Panc1 (cell line): ENCODE data around the gene DEGS2. TPM values are rescaled to one million over a fixed set of nuclear protein-coding genes. Genes with fewer than 3 reads are reported as not detected.

Source experiments
- ATAC-seq: fragments of 200-7000 bp; cut with Tn5 transposase; 2 replicates; pipeline ENCODE4 v1.9.1; 2020; ENCODE audit warnings: mild to moderate bottlenecking, moderate library complexity
- BruUV-seq: library from RNA; stranded (reverse); fragments of 400-500 nt; replicated peaks from 2 replicates; lab custom pipeline; 2021; lab: Mats Ljungman, UMichigan
- CTCF ChIA-PET: fragments of 300-600 bp; sonication (Branson Sonifier 250); formaldehyde crosslinking; loops from one replicate; lab custom pipeline; 2022; ENCODE audit warnings: antibody characterized with exemption; lab: Charles Lee
- POLR2A ChIA-PET: fragments of 300-600 bp; sonication (Branson Sonifier 250); formaldehyde crosslinking; loops from one replicate; lab custom pipeline; 2022; ENCODE audit warnings: antibody characterized with exemption; lab: Charles Lee
- DNase-seq: peaks from one replicate; pipeline ENCODE4 v3.0.0-alpha.2; 2010; ENCODE audit warnings: low read depth, low spot score
- H3K27ac ChIP-seq: 2 replicates; pipeline ENCODE4 v1.5.1; 2011; ENCODE audit warnings: mild to moderate bottlenecking, low read length, inconsistent platforms
- H3K27me3 ChIP-seq: fragments of 200-500 bp; sonication (Bioruptor generic); 2 replicates; pipeline ENCODE4 v1.6.0; 2014; ENCODE audit warnings: low read length, inconsistent platforms; ENCODE audit not compliant: control insufficient read depth, insufficient read depth
- H3K36me3 ChIP-seq: fragments of 200-500 bp; sonication (Bioruptor generic); 2 replicates; pipeline ENCODE4 v1.5.1; 2014; ENCODE audit warnings: inconsistent platforms, mild to moderate bottlenecking, low read length, moderate library complexity; ENCODE audit not compliant: control insufficient read depth, insufficient read depth
- H3K4me1 ChIP-seq: 2 replicates; pipeline ENCODE4 v1.5.1; 2011; ENCODE audit warnings: inconsistent platforms, mild to moderate bottlenecking, low read length, moderate library complexity; ENCODE audit not compliant: control insufficient read depth, insufficient read depth
- H3K4me3 ChIP-seq, 2 experiments: 2 replicates each; pipeline ENCODE4 v1.5.1; 2011 to 2012; ENCODE audit warnings: low read depth in 2 of 2, low read length in 2 of 2, mild to moderate bottlenecking in 2 of 2, inconsistent platforms in 1 of 2, moderate library complexity in 1 of 2
- H3K9me3 ChIP-seq: fragments of 200-500 bp; sonication (Bioruptor generic); 2 replicates; pipeline ENCODE4 v1.5.1; 2014; ENCODE audit warnings: low read depth, mild to moderate bottlenecking, inconsistent platforms, low read length, moderate library complexity; ENCODE audit not compliant: control insufficient read depth, insufficient read depth
- POLR2AphosphoS5 ChIP-seq: IDR thresholded peaks from 2 replicates; pipeline ENCODE4 v1.6.1; 2012; ENCODE audit warnings: mild to moderate bottlenecking, low read depth, low read length, moderate library complexity
- REST ChIP-seq, 2 experiments: IDR thresholded peaks; 2 replicates each; pipeline ENCODE4 v1.6.1; 2011 to 2012; ENCODE audit warnings: low read depth in 2 of 2, control low read depth in 1 of 2, low read length in 1 of 2, mild to moderate bottlenecking in 1 of 2, moderate library complexity in 1 of 2; ENCODE audit not compliant: insufficient read depth in 1 of 2
- SIN3A ChIP-seq: IDR thresholded peaks from 2 replicates; pipeline ENCODE4 v1.6.1; 2012; ENCODE audit warnings: low read depth, mild to moderate bottlenecking, low read length, moderate library complexity, borderline replicate concordance; ENCODE audit not compliant: insufficient read depth
- TCF7L2 ChIP-seq: IDR thresholded peaks from 2 replicates; pipeline ENCODE4 v1.6.1; 2011; ENCODE audit warnings: mild to moderate bottlenecking, low read depth, low read length, inconsistent platforms
- in situ Hi-C: cut with HindIII; loops from 2 replicates; pipeline ENCODE4 v1.10.0; 2016; ENCODE audit warnings: low sequenced_read_pairs, low pct_unique_long_range_greater_than_20kb
- intact Hi-C: fragments of 100-400 bp; cut with micrococcal nuclease; formaldehyde crosslinking; loops from one replicate; pipeline ENCODE4 v1.10.0; 2022; ENCODE audit not compliant: unreplicated experiment
- total RNA-seq: library from RNA; stranded (reverse); gene quantifications from one replicate; pipeline ENCODE4 v1.2.1, GENCODE V29; 2021; ENCODE audit not compliant: unreplicated experiment
- TF ChIP-seq, protein P1 (sequence below): fragments of 450-650 bp; IDR thresholded peaks from 2 replicates; pipeline ENCODE4 v1.5.1; 2017; ENCODE audit warnings: mild to moderate bottlenecking

The DEGS2 gene
- total RNA-seq, 1 experiment from 2014 or later = 4.9 TPM

DNA sequence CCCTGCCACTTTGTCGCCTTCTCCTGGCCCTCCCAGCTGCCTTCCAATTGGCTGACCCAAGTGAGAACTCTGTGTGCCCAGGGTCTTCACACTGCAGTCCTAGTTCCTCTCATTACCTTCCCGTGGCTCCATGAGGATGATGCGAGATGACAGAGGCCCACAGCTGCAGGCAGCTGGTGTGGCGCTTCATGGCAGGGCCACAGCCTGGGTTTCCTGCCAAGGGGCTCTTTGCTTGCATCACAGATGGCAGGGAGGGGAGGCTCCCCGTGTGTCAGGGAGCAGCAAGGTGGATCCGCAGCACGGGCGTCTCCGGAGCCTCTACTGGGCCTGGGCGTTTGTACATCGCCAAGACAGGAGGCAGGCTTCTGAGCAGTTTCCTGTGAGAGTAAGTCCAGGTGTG lies 28.9 kb downstream of the DEGS2 start:
- ATAC-seq (no peak), DNase-seq (no peak)
- POLR2A ChIA-PET = no interaction called here
- TF ChIP-seq TCF7L2 = no peak
- TF ChIP-seq REST (IDR thresholded peaks at IDR 0.05; ENCODE audit: insufficient read depth in 1 of 2, low read depth in 2 of 2, low read length in 1 of 2) = no peak
- TF ChIP-seq, protein P1, sequence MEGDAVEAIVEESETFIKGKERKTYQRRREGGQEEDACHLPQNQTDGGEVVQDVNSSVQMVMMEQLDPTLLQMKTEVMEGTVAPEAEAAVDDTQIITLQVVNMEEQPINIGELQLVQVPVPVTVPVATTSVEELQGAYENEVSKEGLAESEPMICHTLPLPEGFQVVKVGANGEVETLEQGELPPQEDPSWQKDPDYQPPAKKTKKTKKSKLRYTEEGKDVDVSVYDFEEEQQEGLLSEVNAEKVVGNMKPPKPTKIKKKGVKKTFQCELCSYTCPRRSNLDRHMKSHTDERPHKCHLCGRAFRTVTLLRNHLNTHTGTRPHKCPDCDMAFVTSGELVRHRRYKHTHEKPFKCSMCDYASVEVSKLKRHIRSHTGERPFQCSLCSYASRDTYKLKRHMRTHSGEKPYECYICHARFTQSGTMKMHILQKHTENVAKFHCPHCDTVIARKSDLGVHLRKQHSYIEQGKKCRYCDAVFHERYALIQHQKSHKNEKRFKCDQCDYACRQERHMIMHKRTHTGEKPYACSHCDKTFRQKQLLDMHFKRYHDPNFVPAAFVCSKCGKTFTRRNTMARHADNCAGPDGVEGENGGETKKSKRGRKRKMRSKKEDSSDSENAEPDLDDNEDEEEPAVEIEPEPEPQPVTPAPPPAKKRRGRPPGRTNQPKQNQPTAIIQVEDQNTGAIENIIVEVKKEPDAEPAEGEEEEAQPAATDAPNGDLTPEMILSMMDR = no peak
- no peak for TF ChIP-seq SIN3A
- TF ChIP-seq POLR2AphosphoS5 = no peak
- no peaks in the 10 kb centered on the region for H3K4me1 ChIP-seq
- in situ Hi-C loops = no loop called here
- no peaks in the 10 kb centered on the region for H3K36me3 ChIP-seq
- H3K9me3 ChIP-seq = no peaks in the 10 kb centered on the region
- H3K27ac ChIP-seq = no peak overlapping the region
- no peaks in the 10 kb centered on the region for H3K27me3 ChIP-seq
- CTCF ChIA-PET = no interaction called here
- intact Hi-C loops = no loop called here
- H3K4me3 ChIP-seq = no peak overlapping the region
- no TSS peak for BruUV-seq

DNA sequence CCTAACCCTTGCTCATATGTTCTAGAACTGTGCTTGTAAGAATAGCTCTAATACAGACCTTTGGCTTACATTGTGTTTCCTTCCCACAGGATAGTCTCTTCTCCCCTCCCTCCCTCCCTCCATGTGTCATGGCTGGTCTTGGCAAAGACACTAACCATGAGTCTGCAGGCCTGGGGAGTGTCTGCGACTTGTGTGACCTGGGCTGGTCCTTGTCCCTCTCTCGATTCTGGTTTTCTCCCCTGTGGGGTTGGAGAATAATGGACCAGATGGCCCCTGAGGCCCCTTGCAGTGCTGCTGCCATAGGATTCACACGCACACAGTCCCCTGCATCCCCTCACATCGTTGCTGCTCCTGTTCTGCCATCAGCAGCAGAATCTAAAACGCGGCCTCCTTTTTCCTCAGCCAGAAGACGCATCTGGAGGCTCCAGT lies 30.3 kb downstream of the DEGS2 start:
- no peaks in the 10 kb centered on the region for H3K27me3 ChIP-seq
- H3K4me3 ChIP-seq = no peak overlapping the region
- BruUV-seq = no TSS peak
- TF ChIP-seq POLR2AphosphoS5 = no peak
- no peak for TF ChIP-seq SIN3A
- H3K36me3 ChIP-seq = no peaks in the 10 kb centered on the region
- no peak overlapping the region for H3K27ac ChIP-seq
- no peak for ATAC-seq
- H3K9me3 ChIP-seq = no peaks in the 10 kb centered on the region
- no peak for DNase-seq
- H3K4me1 ChIP-seq = no peaks in the 10 kb centered on the region
- in situ Hi-C loops = no loop called here
- ChIA-PET CTCF (no interaction called here), POLR2A (no interaction called here)
- intact Hi-C loops = no loop called here

- intact Hi-C loops (no loop called here), in situ Hi-C loops (no loop called here)
- Histone ChIP-seq H3K27me3 (no peaks in the 10 kb centered on the region), H3K27ac (no peak overlapping the region), H3K4me3 (no peak overlapping the region), H3K36me3 (no peaks in the 10 kb centered on the region), H3K4me1 (no peaks in the 10 kb centered on the region), H3K9me3 (no peaks in the 10 kb centered on the region)
- no peak for DNase-seq
- POLR2A ChIA-PET = no interaction called here
- CTCF ChIA-PET = no interaction called here
- BruUV-seq = no TSS peak
- ATAC-seq = no peak
- TF ChIP-seq REST (IDR thresholded peaks at IDR 0.05; ENCODE audit: insufficient read depth in 1 of 2, low read depth in 2 of 2, low read length in 1 of 2) (no peak), SIN3A (no peak), TCF7L2 (no peak), POLR2AphosphoS5 (no peak)
- TF ChIP-seq, protein P1 = no peak
Measured at GRCh38 chr14:100128688-100129087, 30.8 kb downstream of the DEGS2 start.
